ENCODE data around the gene RAPH1.
"Not testable (repeated sequence)": the region's sequence is repeated elsewhere in the genome, so short reads cannot be mapped to it uniquely, and the experiment has no call there.

The RAPH1 gene

GRCh38 chr2:203431391-203432185 lies 103.5 kb downstream of the RAPH1 start:
- no peak for DNase-seq

GRCh38 chr2:203429643-203430042 lies 105.5 kb downstream of the RAPH1 start:
- not testable (repeated sequence) for DNase-seq

DNA sequence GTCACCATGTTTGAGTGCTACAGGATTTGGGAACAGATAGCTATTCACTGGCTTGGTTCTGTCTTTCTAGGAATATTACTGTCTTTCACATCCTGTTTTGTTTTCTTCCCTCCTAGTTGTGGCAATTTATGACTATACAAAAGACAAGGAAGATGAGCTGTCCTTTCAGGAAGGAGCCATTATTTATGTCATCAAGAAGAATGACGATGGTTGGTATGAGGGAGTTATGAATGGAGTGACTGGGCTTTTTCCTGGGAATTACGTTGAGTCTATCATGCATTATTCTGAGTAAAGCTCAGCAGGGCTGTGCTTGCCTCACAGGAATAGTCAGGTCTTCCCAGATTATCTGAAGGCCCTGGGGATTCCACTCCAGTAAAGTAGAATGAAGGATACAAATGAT lies 108.0 kb downstream of the RAPH1 start:
- DNase-seq = no peak

DNA sequence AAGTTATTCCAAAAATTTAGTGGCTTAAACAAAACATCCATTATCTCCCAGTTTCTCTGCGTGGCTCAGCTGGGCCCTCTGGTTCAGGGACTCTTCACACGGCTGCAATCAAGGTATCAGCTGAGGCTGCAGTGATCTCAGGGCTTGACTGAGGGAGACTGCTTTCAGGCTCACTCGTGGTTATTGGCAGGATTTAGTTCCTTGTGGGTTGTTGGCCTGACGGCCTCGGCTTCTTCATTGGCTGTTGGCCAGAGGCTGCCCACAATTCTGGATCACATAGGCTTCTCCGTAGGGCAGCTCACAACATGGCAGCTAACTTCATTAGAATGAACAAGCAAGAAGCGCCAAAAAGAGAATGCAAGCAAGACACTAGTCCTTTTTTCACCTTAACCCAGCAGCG lies 116.8 kb downstream of the RAPH1 start:
- no peak for DNase-seq

DNA sequence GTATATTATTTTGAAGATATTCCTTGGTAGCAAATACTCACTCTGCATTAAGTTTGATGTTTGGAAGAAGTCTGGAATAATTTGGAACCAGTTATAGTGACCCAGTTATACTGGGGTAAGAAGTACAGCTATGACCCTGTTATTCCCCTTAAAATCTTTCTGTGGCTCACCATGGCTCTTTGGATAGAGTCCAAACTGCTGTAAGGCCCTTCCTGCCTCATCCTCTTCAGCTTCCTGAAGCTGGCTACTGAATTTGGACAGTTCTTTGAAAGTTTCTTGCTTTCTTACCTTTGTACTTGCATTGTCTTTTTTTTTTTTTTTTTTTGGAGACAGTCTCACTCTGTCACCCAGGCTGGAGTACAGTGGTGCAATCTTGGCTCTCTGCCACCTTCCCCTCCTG lies 121.3 kb downstream of the RAPH1 start:
- DNase-seq = no peak

DNA sequence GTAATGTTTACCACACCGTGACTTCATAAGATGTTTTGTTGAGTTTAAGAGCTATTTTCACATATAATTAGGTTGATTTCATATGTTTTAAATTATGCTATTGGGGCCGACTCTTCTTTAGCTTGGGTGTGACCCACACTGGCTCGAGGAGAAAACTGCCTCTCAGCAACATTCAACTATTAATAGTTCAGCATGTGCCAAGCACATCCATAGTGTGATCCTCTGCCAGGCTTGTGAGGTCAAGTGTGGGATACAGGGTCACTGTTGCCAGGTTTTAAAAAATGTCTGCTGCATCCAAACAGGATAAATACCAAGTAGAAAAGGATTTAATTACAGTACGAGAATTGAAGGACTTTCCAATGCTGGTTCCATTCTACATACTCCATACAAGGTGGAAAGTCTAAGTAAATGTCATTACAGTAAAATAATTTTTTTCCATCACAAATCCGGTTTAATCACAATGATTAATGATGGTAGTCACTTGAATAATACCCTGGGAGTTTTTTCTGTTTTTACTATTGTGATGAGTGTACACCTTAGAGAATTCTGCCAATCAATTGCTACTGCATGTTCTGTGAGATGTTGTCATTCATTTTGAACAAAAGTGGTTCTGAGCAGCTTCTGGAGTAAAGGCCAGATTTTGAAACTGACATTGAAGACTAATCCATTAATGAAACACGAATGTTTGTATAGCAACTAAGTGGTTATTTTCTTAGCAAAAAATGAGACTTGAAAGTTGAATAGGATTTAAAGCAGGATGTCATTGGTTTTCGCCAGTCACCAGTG lies 122.4 kb downstream of the RAPH1 start:
- no peak for DNase-seq

GRCh38 chr2:203407496-203407895 lies 127.6 kb downstream of the RAPH1 start:
- DNase-seq = no peak

GRCh38 chr2:203404996-203405395 lies 130.1 kb downstream of the RAPH1 start:
- no peak for DNase-seq

DNA sequence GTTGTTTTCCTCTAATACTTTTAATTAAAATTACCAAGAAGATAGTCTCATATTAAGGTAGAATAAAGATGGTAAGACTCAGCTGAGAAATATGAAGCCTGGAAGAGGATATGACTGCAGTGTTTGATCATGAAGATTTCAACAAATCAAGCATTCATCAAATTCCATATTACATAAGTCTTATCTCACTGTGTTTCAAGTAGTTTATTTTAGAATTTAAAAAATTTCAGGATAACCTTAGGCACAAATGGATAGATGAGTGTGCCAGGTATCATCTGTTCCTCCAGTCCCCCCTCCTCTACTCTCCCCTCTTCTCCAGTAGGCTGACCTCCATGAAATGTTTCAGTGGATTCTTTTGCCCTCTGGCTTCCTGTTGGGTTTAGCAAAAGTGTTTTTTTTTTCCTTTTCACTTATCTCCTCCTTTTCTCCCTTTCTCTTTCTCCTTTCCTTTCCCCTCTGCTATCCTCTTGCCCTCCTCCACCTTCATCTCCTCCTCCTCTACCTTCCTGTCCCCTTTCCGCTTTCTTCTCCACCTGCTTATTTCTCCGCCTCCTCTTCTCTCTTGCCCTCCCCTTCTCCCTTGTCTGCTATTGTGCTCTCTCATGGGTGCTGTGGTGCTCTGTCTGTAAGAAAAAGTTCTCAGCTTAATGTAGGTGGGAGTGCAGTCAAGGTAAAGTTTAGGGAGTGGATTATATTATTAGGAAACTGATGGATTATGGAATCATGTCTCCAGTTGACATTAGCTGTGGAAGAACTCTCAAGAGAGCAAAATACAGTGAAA lies 134.1 kb downstream of the RAPH1 start:
- no peak for DNase-seq

- no peak for DNase-seq
Observed at GRCh38 chr2:203399031-203399430, 136.1 kb downstream of the RAPH1 start.

GRCh38 chr2:203396667-203397066 lies 138.4 kb downstream of the RAPH1 start:
- no peak for DNase-seq

DNA sequence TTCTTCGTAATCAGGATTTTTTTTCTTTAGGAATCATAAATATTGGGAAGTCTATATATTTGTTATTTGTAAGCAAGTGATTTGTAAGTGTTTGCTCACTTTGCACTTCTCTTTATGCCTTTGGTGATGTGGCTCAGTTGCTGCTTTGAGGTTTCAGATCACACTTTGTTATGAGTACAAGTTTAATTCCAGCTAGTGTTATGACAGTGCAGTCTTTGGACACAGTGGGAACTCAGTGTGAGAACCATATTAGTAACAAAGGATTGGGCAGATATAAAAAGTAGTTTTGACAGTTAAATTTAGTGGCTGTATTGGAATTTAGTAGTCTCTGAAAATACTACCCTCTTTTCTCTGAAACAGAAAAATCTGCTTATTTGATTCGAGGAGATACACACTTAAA lies 139.2 kb downstream of the RAPH1 start:
- no peak for DNase-seq

DNA sequence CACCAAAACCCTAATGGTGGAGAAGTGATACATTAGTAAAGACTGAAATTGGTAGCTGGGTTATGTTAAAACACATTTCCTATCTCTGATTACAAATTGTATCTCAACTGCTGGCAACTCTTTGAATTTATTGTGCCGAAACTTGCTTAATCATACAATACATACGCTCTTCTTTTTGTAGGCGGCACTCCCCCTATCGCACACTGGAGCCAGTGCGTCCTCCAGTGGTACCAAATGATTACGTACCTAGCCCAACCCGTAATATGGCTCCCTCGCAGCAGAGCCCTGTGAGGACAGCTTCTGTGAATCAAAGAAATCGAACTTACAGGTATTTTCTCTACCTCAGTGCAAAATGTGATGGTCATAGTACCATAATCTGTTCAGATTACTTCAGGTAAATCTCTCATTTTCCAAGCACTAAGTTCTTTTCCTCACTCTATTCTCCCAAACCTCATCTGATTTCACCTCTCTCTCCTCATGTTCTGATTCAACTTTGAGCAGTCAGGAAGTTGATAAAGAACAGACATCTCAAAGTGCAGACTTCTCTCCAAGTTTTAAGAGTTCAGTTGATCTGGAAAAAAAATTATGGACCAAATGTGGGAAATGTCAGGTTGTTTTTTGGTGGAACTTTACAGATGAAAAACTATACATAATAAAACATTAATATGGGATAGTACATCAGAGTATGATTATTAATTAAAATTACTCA lies 140.4 kb downstream of the RAPH1 start:
- DNase-seq = no peak

DNA sequence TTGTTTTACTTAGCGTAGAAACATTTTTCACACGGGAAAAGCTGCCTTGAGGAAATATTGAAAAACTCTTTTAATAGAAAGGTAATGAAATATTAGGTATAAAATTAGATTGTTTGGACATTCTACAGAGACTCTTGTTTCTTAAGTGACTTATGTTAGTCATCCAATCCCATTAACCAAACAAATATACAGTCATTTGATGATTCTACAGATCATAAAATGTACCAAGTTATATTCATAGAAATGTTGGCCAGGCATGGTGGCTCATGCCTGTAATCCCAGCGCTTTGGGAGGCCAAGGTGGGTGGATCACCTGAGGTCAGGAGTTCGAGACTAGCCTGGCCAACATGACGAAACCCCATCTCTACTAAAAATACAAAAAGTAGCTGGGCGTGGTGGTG lies 146.9 kb downstream of the RAPH1 start:
- DNase-seq = not testable (repeated sequence)

DNA sequence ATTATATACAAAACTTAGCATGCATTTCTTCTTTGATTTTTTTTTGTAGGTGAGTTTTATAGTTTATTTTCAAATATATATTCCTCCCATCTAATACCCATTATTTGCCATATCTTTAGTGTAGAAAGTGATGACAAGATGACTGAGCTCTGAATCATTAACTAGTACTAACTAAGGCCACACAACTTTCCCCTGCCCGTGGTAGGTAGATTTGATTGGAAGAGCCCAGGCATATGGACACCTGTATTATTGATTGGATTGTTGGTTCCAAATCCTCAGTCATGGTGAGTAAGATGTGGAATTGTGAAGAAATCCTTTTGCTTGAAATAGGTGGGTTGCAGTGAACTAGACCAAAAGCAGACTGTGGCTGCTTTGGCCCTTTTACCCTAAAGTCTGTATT lies 152.1 kb downstream of the RAPH1 start:
- no peak for DNase-seq

GRCh38 chr2:203379156-203379555 lies 155.9 kb downstream of the RAPH1 start:
- no peak for DNase-seq

- no peak for DNase-seq
Observed at GRCh38 chr2:203376173-203376572, 158.9 kb downstream of the RAPH1 start.

GRCh38 chr2:203372706-203373105 lies 162.4 kb downstream of the RAPH1 start:
- not testable (repeated sequence) for DNase-seq

- DNase-seq = no peak
Observed at GRCh38 chr2:203366639-203367466, 168.2 kb downstream of the RAPH1 start.

- no peak for DNase-seq
Observed at GRCh38 chr2:203361922-203362321, 173.2 kb downstream of the RAPH1 start.

GRCh38 chr2:203361495-203361894 lies 173.6 kb downstream of the RAPH1 start:
- no peak for DNase-seq

Data from DMS79 treated with DMSO at 0.1 percent for 48 hours (cell line).